ENCODE results near the gene GCLM. TPM values are rescaled to one million over a fixed set of nuclear protein-coding genes. Genes with fewer than 3 reads are reported as not detected.

The GCLM gene
- total RNA-seq, 1 experiment from 2014 or later = 28.9 TPM

MicroRNAs within 50 kb of the gene (microRNA counts, 767-probe panel; counts per million panel counts)
- not detected for microRNA hsa-miR-760

Small RNA genes lying within 50 kb of the gene (microRNA-seq; reads per million reads assigned to microRNA genes)
- gene MIR760 (ENCODE audit: borderline number of aligned reads) = 98.7 reads per million, percentile 63 among the genes with 10 or more reads in this experiment

Other genes with a start within 250 kb of the GCLM start
- 24.5 TPM for gene BCAR3, start 227.6 kb downstream of the GCLM start, total RNA-seq (2021; ENCODE audit: unreplicated experiment)
- gene DNTTIP2, start 30.2 kb downstream of the GCLM start, total RNA-seq (2021; ENCODE audit: unreplicated experiment) = 66.1 TPM
- 0.22 TPM for gene ABCA4, start 211.7 kb upstream of the GCLM start, total RNA-seq (2021; ENCODE audit: unreplicated experiment)

Data from HCT116 (cell line).